IPS-NIHi7 (cell line): ENCODE results near the gene COL5A2.

Experiments
- DNase-seq: peaks from one replicate; pipeline ENCODE4 v3.0.0; 2012; ENCODE audit warnings: mixed read lengths; ENCODE audit errors: extremely low spot score

The COL5A2 gene

GRCh38 chr2:189000221-189000620 is 179.3 kb downstream of the COL5A2 start:
- no peak for DNase-seq

GRCh38 chr2:188997263-188997662 is 182.3 kb downstream of the COL5A2 start:
- no peak for DNase-seq

GRCh38 chr2:188993247-188993646 is 186.3 kb downstream of the COL5A2 start:
- no peak for DNase-seq

- no peak for DNase-seq
These were observed 192.7 kb downstream of the COL5A2 start for GRCh38 chr2:188986839-188987238.

GRCh38 chr2:188984680-188985079 is 194.9 kb downstream of the COL5A2 start:
- no peak for DNase-seq

- no peak for DNase-seq
These were observed 195.5 kb downstream of the COL5A2 start for GRCh38 chr2:188984065-188984491.

GRCh38 chr2:188983427-188984064 is 196.0 kb downstream of the COL5A2 start:
- peak; percentile 14 for DNase-seq
